Panc1 (cell line): ENCODE data around the gene SLITRK1. TPM values are rescaled to one million over a fixed set of nuclear protein-coding genes. Genes with fewer than 3 reads are reported as not detected.

Source experiments
- ATAC-seq: fragments of 200-7000 bp; cut with Tn5 transposase; 2 replicates; pipeline ENCODE4 v1.9.1; 2020; ENCODE audit warnings: mild to moderate bottlenecking, moderate library complexity
- BruUV-seq: library from RNA; stranded (reverse); fragments of 400-500 nt; replicated peaks from 2 replicates; lab custom pipeline; 2021; lab: Mats Ljungman, UMichigan
- CTCF ChIA-PET: fragments of 300-600 bp; sonication (Branson Sonifier 250); formaldehyde crosslinking; loops from one replicate; lab custom pipeline; 2022; ENCODE audit warnings: antibody characterized with exemption; lab: Charles Lee
- POLR2A ChIA-PET: fragments of 300-600 bp; sonication (Branson Sonifier 250); formaldehyde crosslinking; loops from one replicate; lab custom pipeline; 2022; ENCODE audit warnings: antibody characterized with exemption; lab: Charles Lee
- DNase-seq: peaks from one replicate; pipeline ENCODE4 v3.0.0-alpha.2; 2010; ENCODE audit warnings: low read depth, low spot score
- H3K27ac ChIP-seq: 2 replicates; pipeline ENCODE4 v1.5.1; 2011; ENCODE audit warnings: mild to moderate bottlenecking, low read length, inconsistent platforms
- H3K27me3 ChIP-seq: fragments of 200-500 bp; sonication (Bioruptor generic); 2 replicates; pipeline ENCODE4 v1.6.0; 2014; ENCODE audit warnings: low read length, inconsistent platforms; ENCODE audit not compliant: control insufficient read depth, insufficient read depth
- H3K36me3 ChIP-seq: fragments of 200-500 bp; sonication (Bioruptor generic); 2 replicates; pipeline ENCODE4 v1.5.1; 2014; ENCODE audit warnings: inconsistent platforms, mild to moderate bottlenecking, low read length, moderate library complexity; ENCODE audit not compliant: control insufficient read depth, insufficient read depth
- H3K4me1 ChIP-seq: 2 replicates; pipeline ENCODE4 v1.5.1; 2011; ENCODE audit warnings: inconsistent platforms, mild to moderate bottlenecking, low read length, moderate library complexity; ENCODE audit not compliant: control insufficient read depth, insufficient read depth
- H3K4me3 ChIP-seq, 2 experiments: 2 replicates each; pipeline ENCODE4 v1.5.1; 2011 to 2012; ENCODE audit warnings: low read depth in 2 of 2, low read length in 2 of 2, mild to moderate bottlenecking in 2 of 2, inconsistent platforms in 1 of 2, moderate library complexity in 1 of 2
- H3K9me3 ChIP-seq: fragments of 200-500 bp; sonication (Bioruptor generic); 2 replicates; pipeline ENCODE4 v1.5.1; 2014; ENCODE audit warnings: low read depth, mild to moderate bottlenecking, inconsistent platforms, low read length, moderate library complexity; ENCODE audit not compliant: control insufficient read depth, insufficient read depth
- CTCF ChIP-seq: fragments of 450-650 bp; IDR thresholded peaks from 2 replicates; pipeline ENCODE4 v1.5.1; 2017; ENCODE audit warnings: mild to moderate bottlenecking
- POLR2AphosphoS5 ChIP-seq: IDR thresholded peaks from 2 replicates; pipeline ENCODE4 v1.6.1; 2012; ENCODE audit warnings: mild to moderate bottlenecking, low read depth, low read length, moderate library complexity
- REST ChIP-seq, 2 experiments: IDR thresholded peaks; 2 replicates each; pipeline ENCODE4 v1.6.1; 2011 to 2012; ENCODE audit warnings: low read depth in 2 of 2, control low read depth in 1 of 2, low read length in 1 of 2, mild to moderate bottlenecking in 1 of 2, moderate library complexity in 1 of 2; ENCODE audit not compliant: insufficient read depth in 1 of 2
- SIN3A ChIP-seq: IDR thresholded peaks from 2 replicates; pipeline ENCODE4 v1.6.1; 2012; ENCODE audit warnings: low read depth, mild to moderate bottlenecking, low read length, moderate library complexity, borderline replicate concordance; ENCODE audit not compliant: insufficient read depth
- TCF7L2 ChIP-seq: IDR thresholded peaks from 2 replicates; pipeline ENCODE4 v1.6.1; 2011; ENCODE audit warnings: mild to moderate bottlenecking, low read depth, low read length, inconsistent platforms
- in situ Hi-C: cut with HindIII; loops from 2 replicates; pipeline ENCODE4 v1.10.0; 2016; ENCODE audit warnings: low sequenced_read_pairs, low pct_unique_long_range_greater_than_20kb
- intact Hi-C: fragments of 100-400 bp; cut with micrococcal nuclease; formaldehyde crosslinking; loops from one replicate; pipeline ENCODE4 v1.10.0; 2022; ENCODE audit not compliant: unreplicated experiment
- total RNA-seq: library from RNA; stranded (reverse); gene quantifications from one replicate; pipeline ENCODE4 v1.2.1, GENCODE V29; 2021; ENCODE audit not compliant: unreplicated experiment

Gene SLITRK1
- total RNA-seq, 1 experiment from 2014 or later: 0.08 TPM

DNA sequence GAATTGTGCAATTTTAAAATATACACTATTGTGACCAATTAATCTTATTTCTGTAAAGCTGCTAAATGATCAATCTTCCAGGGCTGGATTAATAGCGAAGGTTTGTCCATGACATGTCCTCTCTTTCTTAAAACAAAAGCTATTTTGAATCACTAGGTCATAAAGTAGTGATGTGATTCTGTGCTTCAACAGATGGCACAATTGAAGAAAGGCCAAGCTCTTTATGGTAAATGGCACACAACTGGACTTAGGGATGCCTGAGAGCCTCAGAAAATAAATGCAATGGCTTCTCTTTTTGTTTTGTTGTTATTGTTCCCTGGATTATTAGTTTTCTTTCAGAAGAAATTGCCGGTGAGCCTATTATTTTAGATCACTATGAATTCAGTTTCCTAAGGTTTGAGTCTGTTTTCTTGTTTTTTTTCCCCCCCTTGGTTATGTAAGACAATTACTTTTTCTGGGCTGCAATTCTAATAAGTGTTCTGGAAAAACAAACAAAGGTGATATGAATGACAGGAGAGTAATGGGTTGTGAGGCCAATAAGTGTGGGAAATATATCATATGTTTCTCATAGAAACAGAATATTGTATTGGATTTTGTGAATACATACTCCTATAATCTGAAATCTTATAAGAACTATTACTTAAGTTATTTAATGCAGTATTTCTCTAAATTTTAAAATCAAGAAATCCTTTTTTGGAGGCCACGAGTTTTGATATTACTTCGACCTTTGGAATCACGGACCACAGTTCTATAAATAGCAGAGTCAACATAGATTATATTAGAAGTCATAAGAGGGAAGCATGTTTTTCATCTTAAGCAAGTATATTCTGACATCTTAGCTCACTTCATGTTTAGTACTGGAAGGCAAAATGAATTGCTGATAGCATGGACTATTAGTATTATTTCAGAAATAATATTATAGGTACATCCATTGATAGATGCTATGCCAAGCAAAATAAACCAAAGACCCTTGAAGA lies 16.8 kb downstream of the SLITRK1 start:
- H3K9me3 ChIP-seq: no peaks in the 10 kb centered on the region
- H3K36me3 ChIP-seq: no peaks in the 10 kb centered on the region
- no peak overlapping the region for H3K27ac ChIP-seq
- H3K4me1 ChIP-seq: no peaks in the 10 kb centered on the region
- BruUV-seq: no TSS peak
- intact Hi-C loops (no loop called here), in situ Hi-C loops (no loop called here)
- H3K4me3 ChIP-seq: no peak overlapping the region
- DNase-seq (no peak), ATAC-seq (no peak)
- H3K27me3 ChIP-seq: no peaks in the 10 kb centered on the region
- CTCF ChIA-PET: no interaction called here
- TF ChIP-seq SIN3A (no peak), POLR2AphosphoS5 (no peak), REST (IDR thresholded peaks at IDR 0.05; ENCODE audit: insufficient read depth in 1 of 2, low read depth in 2 of 2, low read length in 1 of 2) (no peak), CTCF (no peak), TCF7L2 (no peak)
- POLR2A ChIA-PET: interaction anchor here (0.7 kb wide), 1 partner anchor 370 kb away, joined by 3 read pairs; no protein-coding TSS in a partner anchor

- ChIA-PET CTCF (no interaction called here), POLR2A (no interaction called here)
- ATAC-seq: no peak
- Histone ChIP-seq H3K4me3 (no peak overlapping the region), H3K27me3 (no peaks in the 10 kb centered on the region), H3K9me3 (no peaks in the 10 kb centered on the region), H3K36me3 (no peaks in the 10 kb centered on the region; the same call in 1 of the 2 replicates), H3K27ac (no peak overlapping the region), H3K4me1 (no peaks in the 10 kb centered on the region)
- TF ChIP-seq REST (IDR thresholded peaks at IDR 0.05; ENCODE audit: insufficient read depth in 1 of 2, low read depth in 2 of 2, low read length in 1 of 2) (no peak), TCF7L2 (no peak), SIN3A (no peak), POLR2AphosphoS5 (no peak), CTCF (no peak)
- intact Hi-C loops (no loop called here), in situ Hi-C loops (no loop called here)
- no peak for DNase-seq
- no TSS peak for BruUV-seq
These were observed 28.5 kb downstream of the SLITRK1 start for GRCh38 chr13:83853771-83854170.
